HCT116 (cell line): ENCODE measurements around the gene ZC3H13. TPM values are rescaled to one million over a fixed set of nuclear protein-coding genes. Genes with fewer than 3 reads are reported as not detected.

Source experiments
- ATAC-seq: fragments of 200-7000 bp; cut with Tn5 transposase; 2 replicates; pipeline ENCODE4 v1.9.1; 2020; ENCODE audit warnings: mild to moderate bottlenecking, moderate library complexity
- BruUV-seq: library from RNA; stranded (reverse); fragments of 400-500 nt; replicated peaks from 2 replicates; lab custom pipeline; 2021; lab: Mats Ljungman, UMichigan
- CTCF ChIA-PET: fragments of 300-600 bp; sonication (Branson Sonifier 250); formaldehyde crosslinking; loops from one replicate; lab custom pipeline; 2021; ENCODE audit warnings: antibody characterized with exemption; lab: Charles Lee
- POLR2A ChIA-PET: fragments of 300-600, 350-600 bp; sonication (Branson Sonifier 250); formaldehyde crosslinking; loops from one replicate; lab custom pipeline; 2021; ENCODE audit warnings: antibody characterized with exemption; lab: Charles Lee
- RAD21 ChIA-PET, 2 experiments: fragments of 300-600 bp; sonication (Branson Sonifier 250); formaldehyde crosslinking; loops; one replicate each; lab custom pipeline; 2023; ENCODE audit warnings: low total read pairs in 2 of 2; ENCODE audit not compliant: uncharacterized antibody in 2 of 2, unreplicated experiment in 2 of 2, low non-redundant PET in 1 of 2; lab: Charles Lee
- DNase-seq: peaks from one replicate; pipeline ENCODE4 v3.0.0-alpha.2; 2010; ENCODE audit warnings: low read depth, low spot score
- H2AFZ ChIP-seq: fragments of 200-600 bp; shearing (Covaris generic), sonication (generic); 2 replicates; pipeline ENCODE4 v1.6.1; 2017; ENCODE audit warnings: low read depth, mixed run types, mixed read lengths, antibody characterized with exemption, low read length; ENCODE audit not compliant: poor library complexity, severe bottlenecking
- H3K27ac ChIP-seq: 2 replicates; pipeline ENCODE4 v1.5.1; 2012; ENCODE audit warnings: low read depth, low read length
- H3K27me3 ChIP-seq: fragments of 200-600 bp; sonication (generic); 2 replicates; pipeline ENCODE4 v1.6.1; 2016; ENCODE audit warnings: mixed run types, low read length, mixed read lengths; ENCODE audit not compliant: insufficient read depth
- H3K36me3 ChIP-seq, 2 experiments: fragments of 200-500 bp in 1 of 2; fragments of 200-600 bp in 1 of 2; sonication (Bioruptor generic) in 1 of 2; sonication (generic) in 1 of 2; 2 replicates each; pipeline versions ENCODE4 v1.5.1 to v1.6.1; 2014 to 2016; ENCODE audit warnings: low read length in 2 of 2, inconsistent platforms in 1 of 2, mixed read lengths in 1 of 2, mixed run types in 1 of 2; ENCODE audit not compliant: insufficient read depth in 2 of 2, control insufficient read depth in 1 of 2
- H3K4me1 ChIP-seq, 2 experiments: fragments of 200-600 bp in 1 of 2; sonication (generic) in 1 of 2; 2 replicates each; pipeline versions ENCODE4 v1.5.1 to v1.6.1; 2012 to 2017; ENCODE audit warnings: low read length in 2 of 2, inconsistent platforms in 1 of 2, mild to moderate bottlenecking in 1 of 2, mixed read lengths in 1 of 2, mixed run types in 1 of 2, moderate library complexity in 1 of 2; ENCODE audit not compliant: insufficient read depth in 2 of 2, control insufficient read depth in 1 of 2
- H3K4me2 ChIP-seq: fragments of 200-600 bp; sonication (generic); 2 replicates; pipeline ENCODE4 v1.6.1; 2017; ENCODE audit warnings: mixed run types, low read length, mixed read lengths
- H3K4me3 ChIP-seq, 2 experiments: fragments of 200-600 bp in 1 of 2; sonication (generic) in 1 of 2; replicated peaks in 1 of 2; 2 replicates each; pipeline ENCODE4 v1.5.1; 2011 to 2016; ENCODE audit warnings: low read length in 2 of 2, control low read depth in 1 of 2, low read depth in 1 of 2, mild to moderate bottlenecking in 1 of 2, mixed read lengths in 1 of 2, mixed run types in 1 of 2
- H3K79me2 ChIP-seq: fragments of 200-600 bp; sonication (generic); 2 replicates; pipeline ENCODE4 v1.6.1; 2017; ENCODE audit warnings: mild to moderate bottlenecking, mixed run types, low read length, moderate library complexity, mixed read lengths; ENCODE audit not compliant: insufficient read depth
- H3K9ac ChIP-seq: fragments of 200-600 bp; sonication (generic); 2 replicates; pipeline ENCODE4 v1.6.1; 2016; ENCODE audit warnings: low read length, mixed read lengths
- H3K9me2 ChIP-seq: fragments of 200-600 bp; sonication (generic), shearing (Covaris generic); 2 replicates; pipeline ENCODE4 v1.6.1; 2017; ENCODE audit warnings: mixed run types, mild to moderate bottlenecking, moderate library complexity; ENCODE audit not compliant: insufficient read depth
- H3K9me3 ChIP-seq, 2 experiments: fragments of 200-500 bp in 1 of 2; fragments of 200-600 bp in 1 of 2; sonication (Bioruptor generic) in 1 of 2; sonication (generic) in 1 of 2; 2 replicates each; pipeline ENCODE4 v1.6.1; 2014 to 2017; ENCODE audit warnings: low read length in 2 of 2, mixed read lengths in 2 of 2, inconsistent platforms in 1 of 2, low read depth in 1 of 2, mild to moderate bottlenecking in 1 of 2, mixed run types in 1 of 2, moderate library complexity in 1 of 2; ENCODE audit not compliant: control insufficient read depth in 1 of 2, insufficient read depth in 1 of 2
- H4K20me1 ChIP-seq: fragments of 200-600 bp; sonication (generic), shearing (Covaris generic); 2 replicates; pipeline ENCODE4 v1.6.1; 2017; ENCODE audit warnings: mixed run types, mild to moderate bottlenecking, moderate library complexity; ENCODE audit not compliant: insufficient read depth
- CTCF ChIP-seq, 3 experiments: fragments of 200-600 bp in 1 of 3; sonication (generic) in 1 of 3; IDR thresholded peaks in 2 of 3; conservative IDR thresholded peaks in 1 of 3; 2 replicates each; pipeline ENCODE4 v1.5.1; 2012 to 2017; ENCODE audit warnings: low read depth in 2 of 3, low read length in 2 of 3, antibody characterized with exemption in 1 of 3, borderline replicate concordance in 1 of 3, control low read depth in 1 of 3, mild to moderate bottlenecking in 1 of 3, mixed read lengths in 1 of 3, mixed run types in 1 of 3, moderate library complexity in 1 of 3; ENCODE audit not compliant: insufficient read depth in 1 of 3
- EZH2 ChIP-seq: fragments of 200-600 bp; sonication (generic); IDR thresholded peaks from 2 replicates; pipeline ENCODE4 v1.6.1; 2017; ENCODE audit warnings: antibody characterized with exemption, mixed run types
- EZH2phosphoT487 ChIP-seq: fragments of 200-600 bp; IDR thresholded peaks from 2 replicates; pipeline ENCODE4 v1.6.1; 2018; ENCODE audit warnings: antibody characterized with exemption, borderline replicate concordance
- FOSL1 ChIP-seq: IDR thresholded peaks from 2 replicates; pipeline ENCODE4 v1.6.1; 2012; ENCODE audit warnings: low read depth
- POLR2A ChIP-seq: IDR thresholded peaks from 2 replicates; pipeline ENCODE4 v1.7.0; 2011; ENCODE audit warnings: borderline replicate concordance; ENCODE audit not compliant: insufficient read depth, insufficient read length; ENCODE audit errors: extremely low read depth
- RAD21 ChIP-seq: IDR thresholded peaks from 2 replicates; pipeline ENCODE4 v1.6.1; 2012; ENCODE audit warnings: low read depth, mild to moderate bottlenecking
- SIN3A ChIP-seq: IDR thresholded peaks from 2 replicates; pipeline ENCODE4 v1.6.1; 2012; ENCODE audit warnings: low read depth
- YY1 ChIP-seq: IDR thresholded peaks from 2 replicates; pipeline ENCODE4 v1.6.1; 2011; ENCODE audit warnings: low read length, low read depth, moderate library complexity, mild to moderate bottlenecking; ENCODE audit not compliant: insufficient replicate concordance; ENCODE audit errors: extremely low read depth
- ZBTB33 ChIP-seq: IDR thresholded peaks from 2 replicates; pipeline ENCODE4 v1.6.1; 2011; ENCODE audit warnings: mild to moderate bottlenecking, low read length, moderate library complexity; ENCODE audit not compliant: insufficient replicate concordance; ENCODE audit errors: extremely low read depth
- intact Hi-C: fragments of 100-400 bp; cut with micrococcal nuclease; formaldehyde crosslinking; loops from 2 replicates; pipeline ENCODE4 v1.10.0; 2022
- total RNA-seq: library from RNA; stranded (reverse); gene quantifications from one replicate; pipeline ENCODE4 v1.2.1, GENCODE V29; 2021; ENCODE audit not compliant: unreplicated experiment
- TF ChIP-seq, protein P1 (sequence below): IDR thresholded peaks from 2 replicates; pipeline ENCODE4 v1.6.1; 2012; ENCODE audit warnings: low read depth
- TF ChIP-seq, protein P2 (sequence below): IDR thresholded peaks from 2 replicates; pipeline ENCODE4 v1.6.1; 2012
- TF ChIP-seq, protein P3 (sequence below): IDR thresholded peaks from 2 replicates; pipeline ENCODE4 v1.6.1; 2012

ZC3H13 gene
- total RNA-seq, 1 experiment from 2014 or later, result 37.9 TPM

DNA sequence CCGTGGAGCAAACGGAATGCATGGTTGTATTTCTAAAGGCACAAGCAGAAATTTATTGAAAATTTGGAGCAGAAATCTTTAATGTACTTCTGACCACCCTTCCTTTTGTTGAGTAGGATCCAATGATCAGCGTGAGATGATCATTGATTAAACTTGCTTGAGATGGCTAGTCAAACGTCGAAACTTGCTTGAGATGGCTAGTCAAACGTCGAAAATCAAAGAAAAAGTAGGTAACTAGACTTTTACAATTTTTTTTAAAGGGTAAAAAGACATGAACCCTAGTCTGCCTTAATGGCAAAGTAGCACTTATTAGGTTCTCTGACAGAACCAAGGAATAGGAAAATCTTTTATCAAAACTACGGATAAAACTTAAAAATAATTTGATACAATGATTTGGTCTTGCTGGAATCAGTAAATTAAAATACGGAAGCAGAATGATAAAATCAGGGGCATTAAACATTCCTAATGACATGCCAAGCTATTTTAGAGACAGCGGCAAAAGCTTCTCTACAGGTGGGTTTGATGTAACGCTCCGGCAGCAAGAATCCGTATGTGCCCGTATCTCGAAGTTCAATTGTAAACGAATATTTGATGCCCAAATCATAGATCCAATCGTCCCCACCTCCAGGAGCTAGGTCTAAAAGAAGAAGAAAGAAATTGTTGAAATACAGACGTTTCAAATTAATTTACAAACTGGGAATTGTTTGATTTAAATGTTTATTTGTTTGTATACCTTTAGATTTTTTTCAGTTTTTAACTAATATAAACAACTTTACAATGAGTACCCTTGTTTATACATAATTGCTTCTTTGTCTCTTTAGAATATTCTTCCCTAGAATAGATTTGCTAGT, 841 bp upstream of the ZC3H13 start:
- Histone ChIP-seq H3K9me2 (no peaks in the 10 kb centered on the region), H3K27ac (peak overlapping the region; percentile 71; the same call in 1 of the 2 replicates), H3K79me2 (peaks cover 41% of the 10 kb centered on the region), H3K4me2 (peak overlapping the region; percentile 87), H3K9me3 (no peaks in the 10 kb centered on the region), H3K4me1 (peaks cover 11 to 14% of the 10 kb centered on the region in 2 experiments; a peak in 3 of 4 replicates), H3K9ac (peak overlapping the region; percentile 83), H3K27me3 (no peaks in the 10 kb centered on the region), H2AFZ (peak overlapping the region; percentile 53), H3K36me3 (peaks cover 0 to 5% of the 10 kb centered on the region in 2 experiments; a peak in 1 of 4 replicates), H3K4me3 (peak overlapping the region; percentile 60 to 85), H4K20me1 (no peaks in the 10 kb centered on the region)
- TSS peak; percentile 84 for BruUV-seq
- ATAC-seq (no peak), DNase-seq (no peak)
- ChIA-PET RAD21 (no interaction called here), CTCF (no interaction called here), POLR2A (no interaction called here)
- intact Hi-C loops, result no loop called here
- TF ChIP-seq EZH2 (no peak), SIN3A (no peak), POLR2A (no peak), RAD21 (no peak), ZBTB33 (no peak), CTCF (IDR thresholded peaks at IDR 0.05 in 2 of 3, conservative IDR thresholded peaks at IDR 0.05 in 1 of 3; ENCODE audit: borderline replicate concordance in 1 of 3, insufficient read depth in 1 of 3, low read depth in 2 of 3, low read length in 2 of 3) (no peak), FOSL1 (no peak), YY1 (no peak), EZH2phosphoT487 (no peak)
- TF ChIP-seq, protein P1, sequence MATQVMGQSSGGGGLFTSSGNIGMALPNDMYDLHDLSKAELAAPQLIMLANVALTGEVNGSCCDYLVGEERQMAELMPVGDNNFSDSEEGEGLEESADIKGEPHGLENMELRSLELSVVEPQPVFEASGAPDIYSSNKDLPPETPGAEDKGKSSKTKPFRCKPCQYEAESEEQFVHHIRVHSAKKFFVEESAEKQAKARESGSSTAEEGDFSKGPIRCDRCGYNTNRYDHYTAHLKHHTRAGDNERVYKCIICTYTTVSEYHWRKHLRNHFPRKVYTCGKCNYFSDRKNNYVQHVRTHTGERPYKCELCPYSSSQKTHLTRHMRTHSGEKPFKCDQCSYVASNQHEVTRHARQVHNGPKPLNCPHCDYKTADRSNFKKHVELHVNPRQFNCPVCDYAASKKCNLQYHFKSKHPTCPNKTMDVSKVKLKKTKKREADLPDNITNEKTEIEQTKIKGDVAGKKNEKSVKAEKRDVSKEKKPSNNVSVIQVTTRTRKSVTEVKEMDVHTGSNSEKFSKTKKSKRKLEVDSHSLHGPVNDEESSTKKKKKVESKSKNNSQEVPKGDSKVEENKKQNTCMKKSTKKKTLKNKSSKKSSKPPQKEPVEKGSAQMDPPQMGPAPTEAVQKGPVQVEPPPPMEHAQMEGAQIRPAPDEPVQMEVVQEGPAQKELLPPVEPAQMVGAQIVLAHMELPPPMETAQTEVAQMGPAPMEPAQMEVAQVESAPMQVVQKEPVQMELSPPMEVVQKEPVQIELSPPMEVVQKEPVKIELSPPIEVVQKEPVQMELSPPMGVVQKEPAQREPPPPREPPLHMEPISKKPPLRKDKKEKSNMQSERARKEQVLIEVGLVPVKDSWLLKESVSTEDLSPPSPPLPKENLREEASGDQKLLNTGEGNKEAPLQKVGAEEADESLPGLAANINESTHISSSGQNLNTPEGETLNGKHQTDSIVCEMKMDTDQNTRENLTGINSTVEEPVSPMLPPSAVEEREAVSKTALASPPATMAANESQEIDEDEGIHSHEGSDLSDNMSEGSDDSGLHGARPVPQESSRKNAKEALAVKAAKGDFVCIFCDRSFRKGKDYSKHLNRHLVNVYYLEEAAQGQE, result no peak
- TF ChIP-seq, protein P2, sequence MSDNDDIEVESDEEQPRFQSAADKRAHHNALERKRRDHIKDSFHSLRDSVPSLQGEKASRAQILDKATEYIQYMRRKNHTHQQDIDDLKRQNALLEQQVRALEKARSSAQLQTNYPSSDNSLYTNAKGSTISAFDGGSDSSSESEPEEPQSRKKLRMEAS, result no peak
- TF ChIP-seq, protein P3, sequence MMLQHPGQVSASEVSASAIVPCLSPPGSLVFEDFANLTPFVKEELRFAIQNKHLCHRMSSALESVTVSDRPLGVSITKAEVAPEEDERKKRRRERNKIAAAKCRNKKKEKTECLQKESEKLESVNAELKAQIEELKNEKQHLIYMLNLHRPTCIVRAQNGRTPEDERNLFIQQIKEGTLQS, result no peak
